Brain microvascular endothelial cell (primary cell): ENCODE measurements around the gene SMPDL3B.

Source experiments
- DNase-seq: peaks from one replicate; pipeline ENCODE4 v3.0.0-alpha.2; 2020
- H3K27ac ChIP-seq: fragments of 250-450 bp; sonication (Bioruptor Pico); 2 replicates; pipeline ENCODE4 v1.5.1; 2020; ENCODE audit warnings: mild to moderate bottlenecking, moderate library complexity
- H3K27me3 ChIP-seq: fragments of 250-450 bp; sonication (Bioruptor Pico); replicated peaks from 2 replicates; pipeline ENCODE4 v1.5.1; 2020; ENCODE audit warnings: mild to moderate bottlenecking
- H3K36me3 ChIP-seq: fragments of 250-450 bp; sonication (Bioruptor Pico); replicated peaks from 2 replicates; pipeline ENCODE4 v1.5.1; 2020; ENCODE audit warnings: mild to moderate bottlenecking
- H3K4me3 ChIP-seq: 2 replicates; pipeline ENCODE4 v1.5.1; 2011; ENCODE audit warnings: low read depth, mild to moderate bottlenecking, control low read depth, low read length, moderate library complexity
- CTCF ChIP-seq: IDR thresholded peaks from 2 replicates; pipeline ENCODE4 v1.5.1; 2011; ENCODE audit warnings: low read depth, mild to moderate bottlenecking, moderate library complexity, low read length, control low read depth, inconsistent platforms; ENCODE audit errors: missing control alignments
- in situ Hi-C: cut with HindIII; loops from 2 replicates; pipeline ENCODE4 v1.10.0; 2017; ENCODE audit warnings: low sequenced_read_pairs, low pct_ligation_motif_present

Gene SMPDL3B

GRCh38 chr1:27972141-27972540 is 37.3 kb downstream of the SMPDL3B start:
- no peak for DNase-seq
- Histone ChIP-seq H3K27ac (no peak overlapping the region), H3K4me3 (no peak overlapping the region), H3K36me3 (peaks cover 16% of the 10 kb centered on the region), H3K27me3 (no peaks in the 10 kb centered on the region)
- no peak for TF ChIP-seq CTCF
- in situ Hi-C loops, result no loop called here

DNA sequence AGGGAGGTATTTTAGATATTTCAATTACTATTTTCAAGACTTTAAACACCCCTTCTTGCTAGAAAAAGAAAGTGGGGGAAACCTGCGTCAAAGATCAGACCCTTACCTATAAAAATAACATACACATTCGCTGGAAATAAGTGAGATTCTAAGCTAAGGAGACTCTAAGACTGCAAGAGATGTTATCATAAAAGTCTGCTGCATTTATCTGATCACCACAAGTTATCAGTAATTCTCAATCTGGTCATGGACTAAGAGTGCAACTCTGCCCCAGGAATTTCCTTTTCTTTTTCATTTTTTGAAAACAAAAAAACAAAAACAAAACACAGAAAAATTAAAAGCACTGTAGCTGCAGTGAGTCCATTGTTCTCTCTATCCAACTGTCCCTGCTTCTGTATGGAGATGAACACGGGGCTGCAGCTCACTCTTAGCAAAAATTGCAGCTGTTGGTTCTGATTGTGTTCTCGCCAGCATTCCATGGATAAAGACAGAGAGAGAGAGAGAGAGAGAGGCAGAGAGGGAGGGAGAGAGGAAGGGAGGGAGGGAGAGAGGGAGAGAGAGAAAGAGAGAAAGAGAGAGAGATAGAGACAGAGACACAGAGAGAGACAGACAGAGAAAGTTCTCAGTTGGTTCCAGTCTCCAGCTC is 39.1 kb downstream of the SMPDL3B start:
- no peak for DNase-seq

DNA sequence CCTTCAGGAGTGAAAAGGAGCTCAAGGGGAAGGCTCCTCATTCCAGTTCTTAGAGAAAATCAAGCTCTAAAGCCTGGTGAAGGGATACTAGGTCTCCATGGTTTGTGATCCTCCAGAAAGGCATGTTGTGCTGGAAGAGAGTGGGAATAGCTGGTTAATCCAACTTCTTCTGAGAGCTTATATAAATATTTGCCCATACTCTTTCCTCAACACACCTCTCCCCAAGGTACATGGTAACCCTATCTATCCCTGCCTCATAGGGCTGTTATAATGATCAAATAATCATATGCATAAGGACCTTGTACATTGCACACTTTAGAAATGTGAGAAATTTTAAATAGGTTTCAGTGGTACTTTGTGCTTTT is 39.6 kb downstream of the SMPDL3B start:
- DNase-seq, result no peak
- H3K36me3 ChIP-seq, result peaks cover 17% of the 10 kb centered on the region
- TF ChIP-seq CTCF, result no peak
- no peaks in the 10 kb centered on the region for H3K27me3 ChIP-seq
- in situ Hi-C loops, result no loop called here
- H3K27ac ChIP-seq, result no peak overlapping the region
- H3K4me3 ChIP-seq, result no peak overlapping the region

More for the DNA sequence above, 39.1 kb downstream of the SMPDL3B start:
- H3K27me3 ChIP-seq, result no peaks in the 10 kb centered on the region
- no peak overlapping the region for H3K27ac ChIP-seq
- peaks cover 17% of the 10 kb centered on the region for H3K36me3 ChIP-seq
- TF ChIP-seq CTCF, result no peak
- no peak overlapping the region for H3K4me3 ChIP-seq
- in situ Hi-C loops, result no loop called here

DNA sequence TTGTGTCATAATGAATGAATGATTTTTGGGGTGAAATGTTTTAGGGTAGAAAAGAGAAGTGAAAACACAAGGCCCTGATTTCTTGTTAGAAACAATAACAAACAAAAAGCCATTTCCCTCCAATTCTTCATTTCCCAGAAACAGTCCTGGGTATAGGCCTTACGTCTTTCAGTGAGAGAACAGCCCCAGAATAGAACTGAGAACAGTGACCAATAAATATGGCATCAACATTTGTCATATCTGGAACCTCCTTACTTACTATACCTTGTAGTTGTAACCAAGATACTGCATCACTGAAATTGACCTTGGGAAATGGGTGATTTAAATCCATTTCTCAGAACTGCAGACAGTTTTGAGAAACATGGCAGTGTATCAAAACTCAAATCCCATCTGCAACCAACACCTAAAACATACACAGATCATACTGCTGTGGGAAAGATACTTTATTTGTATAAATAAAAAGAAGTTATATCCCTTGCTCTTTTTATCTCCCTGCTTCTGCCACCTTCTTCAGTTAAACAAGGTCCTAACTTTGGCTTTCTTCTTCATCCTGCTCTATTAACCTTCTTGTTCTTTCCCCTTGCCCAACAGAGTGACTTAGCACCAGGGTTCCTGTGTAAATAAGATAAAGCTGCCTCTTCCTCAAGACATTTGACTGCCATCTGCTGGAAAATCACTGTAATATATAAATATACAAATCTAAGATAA is 44.5 kb downstream of the SMPDL3B start:
- in situ Hi-C loops, result no loop called here
- Histone ChIP-seq H3K4me3 (no peak overlapping the region), H3K27me3 (no peaks in the 10 kb centered on the region), H3K36me3 (peaks cover 13% of the 10 kb centered on the region), H3K27ac (no peak overlapping the region)
- DNase-seq, result peak; percentile 28
- peak; percentile 38 for TF ChIP-seq CTCF

GRCh38 chr1:27979859-27980201 is 45.0 kb downstream of the SMPDL3B start:
- TF ChIP-seq CTCF, result no peak
- in situ Hi-C loops, result loop anchor here (10.0 kb wide), 1 partner anchor 125 kb away; no protein-coding TSS in a partner anchor
- Histone ChIP-seq H3K27ac (no peak overlapping the region), H3K36me3 (peaks cover 8% of the 10 kb centered on the region), H3K4me3 (no peak overlapping the region), H3K27me3 (no peaks in the 10 kb centered on the region)
- no peak for DNase-seq
